Ishikawa (cell line): Measurements from ENCODE around the gene FOXO3.

Experiments
- CEBPB ChIP-seq: IDR thresholded peaks from 2 replicates; pipeline ENCODE4 v1.6.1; 2012
- CREB1 ChIP-seq: IDR thresholded peaks from 2 replicates; pipeline ENCODE4 v1.6.1; 2012; ENCODE audit warnings: low read depth
- EP300 ChIP-seq: IDR thresholded peaks from 2 replicates; pipeline ENCODE4 v1.6.1; 2012; ENCODE audit warnings: borderline replicate concordance
- FOXM1 ChIP-seq: IDR thresholded peaks from 2 replicates; pipeline ENCODE4 v1.6.1; 2012; ENCODE audit warnings: low read depth, borderline replicate concordance
- NFIC ChIP-seq: IDR thresholded peaks from 2 replicates; pipeline ENCODE4 v1.6.1; 2012
- RAD21 ChIP-seq: IDR thresholded peaks from 2 replicates; pipeline ENCODE4 v1.6.1; 2012; ENCODE audit warnings: low read depth
- REST ChIP-seq: IDR thresholded peaks from 2 replicates; pipeline ENCODE4 v1.6.1; 2012; ENCODE audit warnings: low read depth, mild to moderate bottlenecking
- TAF1 ChIP-seq: IDR thresholded peaks from 2 replicates; pipeline ENCODE4 v1.6.1; 2012; ENCODE audit warnings: low read depth, mild to moderate bottlenecking
- TCF12 ChIP-seq: IDR thresholded peaks from 2 replicates; pipeline ENCODE4 v1.6.1; 2012; ENCODE audit warnings: low read depth
- TEAD4 ChIP-seq: IDR thresholded peaks from 2 replicates; pipeline ENCODE4 v1.6.1; 2012
- YY1 ChIP-seq: IDR thresholded peaks from 2 replicates; pipeline ENCODE4 v1.6.1; 2012; ENCODE audit warnings: low read depth
- ZBTB7A ChIP-seq: IDR thresholded peaks from 2 replicates; pipeline ENCODE4 v1.6.1; 2012; ENCODE audit warnings: low read depth
- TF ChIP-seq, protein P1 (sequence below): IDR thresholded peaks from 2 replicates; pipeline ENCODE4 v1.6.1; 2012
- TF ChIP-seq, protein P2 (sequence below): IDR thresholded peaks from 2 replicates; pipeline ENCODE4 v1.6.1; 2012

DNA sequence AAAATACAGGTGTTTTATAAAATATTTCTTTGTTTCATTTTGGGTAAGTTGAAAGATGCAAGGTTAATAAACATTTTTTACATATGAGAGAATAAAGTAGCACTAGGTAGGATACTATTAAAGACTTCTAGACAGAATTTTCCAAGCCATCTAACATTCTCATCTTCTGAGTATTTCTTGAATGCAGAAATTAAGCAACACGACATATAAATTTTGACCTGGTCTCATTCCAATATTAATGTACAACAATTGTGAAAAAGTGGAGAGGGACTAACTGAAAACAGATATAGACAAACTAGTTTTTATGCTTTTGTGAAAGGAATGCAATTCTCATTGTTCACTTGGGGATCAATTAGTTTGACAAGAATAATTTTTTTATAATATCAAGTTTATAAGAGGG lies 11.5 kb upstream of the FOXO3 start:
- no peak for TF ChIP-seq TEAD4
- TF ChIP-seq TAF1, result no peak
- no peak for TF ChIP-seq CREB1
- no peak for TF ChIP-seq EP300
- no peak for TF ChIP-seq REST
- no peak for TF ChIP-seq YY1
- TF ChIP-seq ZBTB7A, result no peak
- no peak for TF ChIP-seq FOXM1
- TF ChIP-seq RAD21, result no peak
- TF ChIP-seq TCF12, result no peak
- TF ChIP-seq CEBPB, result no peak
- TF ChIP-seq, protein P1, sequence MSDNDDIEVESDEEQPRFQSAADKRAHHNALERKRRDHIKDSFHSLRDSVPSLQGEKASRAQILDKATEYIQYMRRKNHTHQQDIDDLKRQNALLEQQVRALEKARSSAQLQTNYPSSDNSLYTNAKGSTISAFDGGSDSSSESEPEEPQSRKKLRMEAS, result no peak
- TF ChIP-seq, protein P2, sequence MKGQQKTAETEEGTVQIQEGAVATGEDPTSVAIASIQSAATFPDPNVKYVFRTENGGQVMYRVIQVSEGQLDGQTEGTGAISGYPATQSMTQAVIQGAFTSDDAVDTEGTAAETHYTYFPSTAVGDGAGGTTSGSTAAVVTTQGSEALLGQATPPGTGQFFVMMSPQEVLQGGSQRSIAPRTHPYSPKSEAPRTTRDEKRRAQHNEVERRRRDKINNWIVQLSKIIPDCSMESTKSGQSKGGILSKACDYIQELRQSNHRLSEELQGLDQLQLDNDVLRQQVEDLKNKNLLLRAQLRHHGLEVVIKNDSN, result no peak
- TF ChIP-seq NFIC, result no peak
